H4 (cell line): ENCODE results near the gene CRHR1. TPM values are rescaled to one million over a fixed set of nuclear protein-coding genes. Genes with fewer than 3 reads are reported as not detected.
"Not testable (repeated sequence)": the region's sequence is repeated elsewhere in the genome, so short reads cannot be mapped to it uniquely, and the experiment has no call there.

Source experiments
- DNase-seq: peaks from one replicate; pipeline ENCODE4 v3.0.0-alpha.2; 2015; ENCODE audit warnings: low spot score
- total RNA-seq: library from RNA; depleted of rRNA; stranded (reverse); fragments of >200 nt; shearing (Covaris generic); gene quantifications from 2 replicates; pipeline ENCODE4 v1.2.3, GENCODE V29; 2014

Gene CRHR1
- total RNA-seq, 1 experiment from 2014 or later: 1.2 TPM

GRCh38 chr17:45845376-45846185, 61.5 kb downstream of the CRHR1 start:
- DNase-seq: no peak

DNA sequence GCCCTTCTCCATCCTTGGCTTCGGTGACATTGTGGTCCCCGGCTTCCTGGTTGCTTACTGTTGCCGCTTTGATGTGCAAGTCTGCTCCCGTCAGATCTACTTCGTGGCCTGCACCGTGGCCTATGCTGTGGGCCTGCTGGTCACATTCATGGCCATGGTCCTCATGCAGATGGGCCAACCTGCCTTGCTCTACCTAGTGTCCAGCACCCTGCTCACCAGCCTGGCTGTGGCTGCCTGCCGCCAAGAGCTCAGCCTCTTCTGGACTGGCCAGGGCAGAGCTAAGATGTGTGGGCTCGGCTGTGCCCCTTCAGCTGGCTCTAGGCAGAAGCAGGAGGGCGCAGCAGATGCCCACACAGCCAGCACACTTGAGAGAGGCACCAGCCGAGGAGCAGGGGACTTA, 62.1 kb downstream of the CRHR1 start:
- DNase-seq: no peak

DNA sequence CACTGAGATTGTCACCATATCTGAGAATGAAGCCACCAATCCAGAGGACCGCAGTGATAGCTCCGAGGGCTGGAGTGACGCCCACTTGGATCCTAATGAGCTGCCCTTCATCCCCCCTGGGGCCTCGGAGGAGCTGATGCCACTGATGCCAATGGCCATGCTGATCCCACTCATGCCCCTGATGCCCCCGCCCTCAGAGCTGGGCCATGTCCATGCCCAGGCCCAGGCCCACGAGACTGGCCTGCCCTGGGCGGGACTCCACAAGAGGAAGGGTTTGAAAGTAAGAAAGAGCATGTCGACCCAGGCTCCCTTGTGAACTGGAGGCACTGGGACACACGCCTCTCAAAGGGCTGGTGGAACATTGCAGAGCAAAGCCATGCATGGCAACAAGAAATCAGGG, 62.5 kb downstream of the CRHR1 start:
- DNase-seq: no peak

DNA sequence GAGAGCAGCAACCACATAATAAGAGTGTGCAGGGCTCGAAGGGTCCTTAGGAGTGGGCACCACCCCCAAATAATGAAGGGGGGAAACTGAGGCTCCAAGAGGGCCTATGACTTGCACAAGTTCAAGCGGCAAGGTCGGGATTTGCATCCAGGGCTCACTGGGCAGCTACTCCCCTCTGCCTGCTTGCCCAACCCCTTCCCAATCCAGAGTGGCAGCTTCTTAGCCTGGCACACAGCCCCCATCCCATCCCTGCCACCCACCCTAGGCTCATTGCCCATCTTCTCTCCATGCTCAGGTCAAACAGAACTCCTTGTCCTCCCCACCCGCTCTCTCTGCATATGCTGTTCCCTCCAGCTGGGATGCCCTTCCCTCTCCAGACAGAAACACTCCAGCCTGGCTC, 63.0 kb downstream of the CRHR1 start:
- DNase-seq: no peak

GRCh38 chr17:45847747-45848146, 63.6 kb downstream of the CRHR1 start:
- no peak for DNase-seq

- DNase-seq: no peak
Measured at GRCh38 chr17:45848405-45848804, 64.3 kb downstream of the CRHR1 start.

GRCh38 chr17:45848868-45849535, 64.9 kb downstream of the CRHR1 start:
- DNase-seq: no peak

- no peak for DNase-seq
Measured at GRCh38 chr17:45849536-45849990, 65.4 kb downstream of the CRHR1 start.

DNA sequence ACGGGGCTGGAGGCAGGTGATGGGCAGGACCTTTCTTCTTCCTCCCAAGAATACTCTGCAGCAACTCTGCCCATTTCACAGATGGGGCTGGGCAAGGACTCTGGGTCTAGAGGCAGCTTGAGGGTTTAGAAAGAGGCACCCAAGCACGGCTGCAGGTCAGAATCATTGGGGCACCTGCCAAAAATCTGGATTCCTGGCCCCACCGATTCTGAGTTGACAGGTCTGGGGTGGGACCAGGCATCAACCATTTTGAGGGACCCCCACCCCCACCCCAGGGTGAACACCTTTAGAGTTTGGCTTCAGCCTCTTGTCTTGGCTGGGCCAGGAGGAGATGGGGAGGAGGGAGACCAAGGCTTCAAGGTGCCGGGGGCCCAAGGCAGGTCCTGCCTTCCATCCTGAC, 65.9 kb downstream of the CRHR1 start:
- DNase-seq: no peak

- DNase-seq: no peak
Measured at GRCh38 chr17:45850468-45850867, 66.3 kb downstream of the CRHR1 start.

GRCh38 chr17:45851022-45851421, 66.9 kb downstream of the CRHR1 start:
- DNase-seq: no peak

DNA sequence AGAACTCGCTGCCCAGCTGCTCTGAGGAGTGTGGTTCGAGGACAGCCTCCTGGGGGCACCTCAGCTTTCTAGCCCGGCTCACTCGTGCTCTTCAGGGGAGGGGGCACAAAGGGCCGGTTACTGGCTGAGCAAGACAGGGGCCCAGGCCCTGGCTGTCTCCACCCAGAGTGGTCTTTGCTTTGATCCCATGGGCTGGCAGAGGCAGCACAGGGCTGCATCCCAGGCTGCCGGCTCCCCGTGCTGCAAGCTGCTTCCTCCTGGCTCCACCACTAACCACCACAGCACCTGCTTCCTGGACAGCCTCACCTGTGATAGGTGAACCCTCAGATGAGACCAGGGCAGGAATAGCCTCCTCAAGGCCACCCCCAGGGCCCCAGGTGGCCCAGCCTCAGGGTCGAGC, 67.3 kb downstream of the CRHR1 start:
- DNase-seq: no peak

- no peak for DNase-seq
Measured at GRCh38 chr17:45851873-45852272, 67.8 kb downstream of the CRHR1 start.

GRCh38 chr17:45852535-45853297, 68.6 kb downstream of the CRHR1 start:
- DNase-seq: peak; percentile 62

GRCh38 chr17:45854209-45854608, 70.1 kb downstream of the CRHR1 start:
- no peak for DNase-seq

DNA sequence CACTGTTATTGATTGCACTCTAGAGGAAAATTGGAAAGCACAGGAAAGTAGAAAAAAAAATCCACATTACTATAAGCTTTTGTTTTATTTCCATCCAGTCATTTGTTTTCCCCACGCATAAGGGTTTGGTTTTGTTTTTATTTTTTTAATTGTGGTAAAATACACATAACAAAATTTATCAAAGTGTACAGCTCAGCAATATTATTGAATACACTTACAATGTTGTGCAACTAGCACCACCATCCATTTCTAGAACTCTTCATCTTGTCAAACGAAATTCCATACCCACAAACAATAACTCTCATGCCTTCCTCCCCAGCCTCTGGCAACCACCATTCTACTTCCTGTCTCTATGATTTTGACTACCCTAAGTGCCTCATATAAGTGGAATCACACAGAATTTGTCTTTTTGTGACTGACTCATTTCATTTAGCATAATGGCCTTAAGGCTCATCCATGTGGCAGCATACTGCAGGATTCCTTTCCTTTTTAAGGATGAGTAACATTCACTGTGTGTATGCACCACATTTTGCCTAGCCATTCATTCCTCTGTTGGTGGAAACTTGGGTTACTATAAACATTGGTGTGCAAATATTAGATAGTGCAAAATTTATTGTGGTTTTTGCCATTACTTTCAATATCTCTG, 71.7 kb downstream of the CRHR1 start:
- no peak for DNase-seq

- DNase-seq: no peak
Measured at GRCh38 chr17:45857977-45858708, 74.0 kb downstream of the CRHR1 start.

DNA sequence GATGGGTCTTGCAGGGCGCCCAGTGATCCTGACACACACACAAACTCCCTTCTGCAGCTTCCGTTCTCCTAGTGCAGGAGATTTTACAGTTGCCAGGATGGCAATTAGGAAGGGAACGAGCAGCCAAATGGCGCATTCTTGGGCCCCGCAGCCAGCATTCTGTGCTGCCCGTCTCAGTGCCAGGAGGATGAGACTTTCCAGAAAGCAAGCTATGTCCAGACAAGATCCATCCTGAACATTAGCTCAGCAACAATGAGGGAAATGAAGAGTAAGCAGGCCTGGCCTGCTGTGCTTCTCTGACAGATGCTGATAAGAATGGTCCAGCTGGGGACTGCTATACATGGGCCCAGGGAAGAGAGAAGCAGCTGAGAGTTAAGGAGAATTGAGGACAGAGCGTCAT, 77.0 kb downstream of the CRHR1 start:
- DNase-seq: no peak

GRCh38 chr17:45862127-45862526, 78.0 kb downstream of the CRHR1 start:
- DNase-seq: not testable (repeated sequence)

DNA sequence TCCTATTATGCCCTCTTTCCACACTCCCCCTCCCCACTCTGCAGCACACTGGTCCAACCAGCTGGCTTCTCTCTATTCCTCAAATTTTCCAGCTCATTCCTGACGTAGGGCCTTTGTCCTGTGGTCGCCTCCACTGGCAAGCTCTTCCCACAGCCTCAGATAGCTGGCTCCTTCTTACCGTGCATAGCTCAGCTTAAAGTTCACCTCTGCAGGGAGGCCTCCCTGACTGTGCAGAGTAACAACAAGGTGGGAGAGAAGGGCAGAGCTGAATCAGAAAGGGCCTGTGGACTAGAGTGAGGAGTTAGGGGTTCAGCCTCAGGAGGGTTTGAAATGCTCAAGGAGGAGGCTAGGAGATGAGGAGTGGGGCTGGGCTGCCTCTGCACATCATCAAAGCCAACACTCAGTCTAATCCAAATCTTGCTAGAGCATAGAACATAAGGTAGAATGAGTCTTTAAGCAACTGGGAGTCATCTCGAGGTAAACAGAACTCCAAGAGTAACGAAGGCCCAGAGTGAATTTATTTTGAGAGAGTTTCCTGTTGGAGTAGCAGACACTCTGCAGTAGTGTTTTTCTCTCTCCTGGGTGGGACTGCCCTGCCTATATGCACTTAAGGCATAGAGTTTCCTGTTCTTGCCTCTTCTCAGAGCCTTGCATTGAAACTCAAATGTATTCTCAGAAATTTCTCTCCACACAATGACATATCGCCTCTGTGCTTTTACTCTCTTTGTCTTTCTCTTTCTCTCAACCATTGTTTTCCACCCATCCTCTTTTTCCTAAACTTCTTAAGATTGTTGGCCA, 79.9 kb downstream of the CRHR1 start:
- DNase-seq: no peak
